ENCODE data around the gene DYSF. TPM values are rescaled to one million over a fixed set of nuclear protein-coding genes. Genes with fewer than 3 reads are reported as not detected.
A peak's percentile ranks its signal among the peaks of the same experiment; 100 is the strongest.

Gene DYSF
- total RNA-seq, 1 experiment from 2014 or later: 0.89 TPM

- ATAC-seq (no peak; the same call in 1 of the 2 replicates), DNase-seq (ENCODE audit: low read depth, low spot score) (no peak)
- BruUV-seq (replicated peaks): no TSS peak
- no peaks in the 10 kb centered on the region for H3K9me3 ChIP-seq (ENCODE audit: control insufficient read depth in 1 of 2, insufficient read depth in 1 of 2, low read depth in 1 of 2, low read length in 2 of 2)
- RAD21 ChIA-PET (ENCODE audit: low non-redundant PET in 1 of 2, low total read pairs in 2 of 2, uncharacterized antibody in 2 of 2, unreplicated experiment in 2 of 2): interaction anchor here in 1 of 2 experiments (0.9 kb wide), 1 partner anchor 15 kb away, joined by 3 read pairs; no protein-coding TSS in a partner anchor
- no peaks in the 10 kb centered on the region for H4K20me1 ChIP-seq (ENCODE audit: insufficient read depth)
- no peak overlapping the region for H2AFZ ChIP-seq (ENCODE audit: low read depth, low read length, poor library complexity, severe bottlenecking)
- TF ChIP-seq FOSL1 (IDR thresholded peaks at IDR 0.05; ENCODE audit: low read depth) (no peak), RAD21 (IDR thresholded peaks at IDR 0.05; ENCODE audit: low read depth) (no peak), SRF (IDR thresholded peaks at IDR 0.05; ENCODE audit: low read depth) (no peak), TCF7L2 (IDR thresholded peaks at IDR 0.05; ENCODE audit: borderline replicate concordance, extremely low read depth, insufficient read depth, insufficient read length) (no peak), ZNF274 (IDR thresholded peaks at IDR 0.05; ENCODE audit: low read depth, low read length) (no peak), SP1 (IDR thresholded peaks at IDR 0.05; ENCODE audit: low read depth) (no peak), ZFX (IDR thresholded peaks at IDR 0.05) (no peak), JUND (IDR thresholded peaks at IDR 0.05) (no peak), MAX (IDR thresholded peaks at IDR 0.05) (no peak), CTCF (IDR thresholded peaks at IDR 0.05 in 2 of 3, conservative IDR thresholded peaks at IDR 0.05 in 1 of 3; ENCODE audit: borderline replicate concordance in 1 of 3, insufficient read depth in 1 of 3, low read depth in 2 of 3, low read length in 2 of 3) (no peak), EGR1 (IDR thresholded peaks at IDR 0.05; ENCODE audit: low read depth) (no peak), REST (IDR thresholded peaks at IDR 0.05; ENCODE audit: low read depth) (no peak), POLR2A (IDR thresholded peaks at IDR 0.05; ENCODE audit: borderline replicate concordance, extremely low read depth, insufficient read depth, insufficient read length) (no peak), CEBPB (IDR thresholded peaks at IDR 0.05; ENCODE audit: low read depth) (no peak)
- no peaks in the 10 kb centered on the region for H3K9me2 ChIP-seq (ENCODE audit: insufficient read depth)
- H3K27me3 ChIP-seq (ENCODE audit: insufficient read depth, low read length): no peaks in the 10 kb centered on the region
- no peak overlapping the region for H3K9ac ChIP-seq (ENCODE audit: low read length)
- CTCF ChIA-PET: no interaction called here
- no peak overlapping the region for H3K27ac ChIP-seq (ENCODE audit: low read depth, low read length)
- POLR2A ChIA-PET: no interaction called here
- no peak overlapping the region for H3K4me3 ChIP-seq (replicated peaks in 1 of 2; ENCODE audit: low read depth in 1 of 2, low read length in 2 of 2)
- H3K36me3 ChIP-seq (ENCODE audit: control insufficient read depth in 1 of 2, insufficient read depth in 2 of 2, low read length in 2 of 2): no peaks in the 10 kb centered on the region
- intact Hi-C loops (cut with micrococcal nuclease): no loop called here
- H3K79me2 ChIP-seq (ENCODE audit: insufficient read depth, low read length): no peaks in the 10 kb centered on the region
- 0 out of 2 replicates have a peak overlapping the region, but pooled peaks have one; percentile 7 for H3K4me2 ChIP-seq (ENCODE audit: low read length)
- H3K4me1 ChIP-seq (ENCODE audit: control insufficient read depth in 1 of 2, insufficient read depth in 2 of 2, low read length in 2 of 2): peaks cover 0 to 7% of the 10 kb centered on the region in 2 experiments; a peak in 2 of 4 replicates
These were observed 110.5 kb downstream of the DYSF start for GRCh38 chr2:71563872-71564271.
